ENCODE results near the gene RBL2.

DNA sequence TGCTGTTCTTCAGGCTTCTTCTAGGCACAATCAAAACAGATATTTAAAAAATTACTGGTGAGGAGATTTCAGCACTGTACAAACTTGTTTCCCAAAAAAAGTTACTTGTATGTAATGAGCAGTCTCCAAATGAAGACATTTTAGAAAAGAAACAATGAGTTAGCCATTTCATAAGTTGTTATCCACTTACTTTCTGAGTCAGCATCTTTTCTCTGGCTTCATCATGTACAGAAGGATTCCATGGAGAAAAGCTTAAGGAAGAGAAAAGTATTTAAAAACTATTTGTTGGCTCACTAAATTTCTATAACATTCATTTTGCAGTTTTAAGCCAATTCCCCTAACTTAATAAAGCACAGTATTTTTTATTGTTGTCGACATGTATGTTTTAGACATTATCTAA, 58.2 kb downstream of the RBL2 start:
- TF ChIP-seq, protein P1, sequence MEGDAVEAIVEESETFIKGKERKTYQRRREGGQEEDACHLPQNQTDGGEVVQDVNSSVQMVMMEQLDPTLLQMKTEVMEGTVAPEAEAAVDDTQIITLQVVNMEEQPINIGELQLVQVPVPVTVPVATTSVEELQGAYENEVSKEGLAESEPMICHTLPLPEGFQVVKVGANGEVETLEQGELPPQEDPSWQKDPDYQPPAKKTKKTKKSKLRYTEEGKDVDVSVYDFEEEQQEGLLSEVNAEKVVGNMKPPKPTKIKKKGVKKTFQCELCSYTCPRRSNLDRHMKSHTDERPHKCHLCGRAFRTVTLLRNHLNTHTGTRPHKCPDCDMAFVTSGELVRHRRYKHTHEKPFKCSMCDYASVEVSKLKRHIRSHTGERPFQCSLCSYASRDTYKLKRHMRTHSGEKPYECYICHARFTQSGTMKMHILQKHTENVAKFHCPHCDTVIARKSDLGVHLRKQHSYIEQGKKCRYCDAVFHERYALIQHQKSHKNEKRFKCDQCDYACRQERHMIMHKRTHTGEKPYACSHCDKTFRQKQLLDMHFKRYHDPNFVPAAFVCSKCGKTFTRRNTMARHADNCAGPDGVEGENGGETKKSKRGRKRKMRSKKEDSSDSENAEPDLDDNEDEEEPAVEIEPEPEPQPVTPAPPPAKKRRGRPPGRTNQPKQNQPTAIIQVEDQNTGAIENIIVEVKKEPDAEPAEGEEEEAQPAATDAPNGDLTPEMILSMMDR (IDR thresholded peaks at IDR 0.05), result no peak
- TF ChIP-seq EP300 (IDR thresholded peaks at IDR 0.05; ENCODE audit: low read depth) (no peak), POLR2A (IDR thresholded peaks at IDR 0.05) (no peak)
